ENCODE data around the gene FNDC3B.

DNA sequence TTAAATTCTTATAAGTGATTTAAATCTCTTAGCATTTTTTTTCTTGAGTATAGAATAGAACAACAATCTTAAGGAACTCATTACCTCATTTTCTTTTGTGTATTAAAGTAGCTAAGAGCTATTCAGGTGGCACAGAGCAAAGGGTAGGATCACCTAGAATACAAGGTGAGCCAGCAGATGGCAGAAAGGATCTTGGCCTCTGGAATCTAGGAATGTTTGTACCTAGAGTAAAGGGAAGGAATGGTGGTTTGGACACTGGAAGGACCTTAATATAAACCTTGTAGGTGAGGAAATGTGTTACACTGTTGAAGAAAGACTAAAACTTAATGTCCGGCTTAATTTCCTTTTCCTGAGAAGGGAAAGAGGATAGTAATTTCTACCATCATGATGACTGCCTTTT is 319.9 kb downstream of the FNDC3B start:
- TF ChIP-seq POLR2A (IDR thresholded peaks at IDR 0.05): no peak
- no peak for TF ChIP-seq CTCF (IDR thresholded peaks at IDR 0.05)

Data from testis (tissue), 2 donors.